ENCODE measurements around the gene ARGLU1.

ARGLU1 gene

GRCh38 chr13:106599875-106600797 is 32.2 kb upstream of the ARGLU1 start:
- Histone ChIP-seq H3K4me1 (ENCODE audit: control insufficient read depth, low read depth, low read length) (no peaks in the 10 kb centered on the region), H3K27me3 (ENCODE audit: control insufficient read depth, insufficient read depth, low read length) (no peaks in the 10 kb centered on the region), H3K9me3 (ENCODE audit: control insufficient read depth, low read depth, low read length) (no peaks in the 10 kb centered on the region), H3K4me3 (ENCODE audit: low read length) (no peak overlapping the region), H3K27ac (ENCODE audit: low read length) (no peak overlapping the region), H3K36me3 (ENCODE audit: control insufficient read depth, low read depth, low read length) (no peaks in the 10 kb centered on the region), H3K9ac (ENCODE audit: low read length) (no peak overlapping the region)

GRCh38 chr13:106597749-106598395 is 29.9 kb upstream of the ARGLU1 start:
- H3K27ac ChIP-seq (ENCODE audit: low read length), result no peak overlapping the region
- no peaks in the 10 kb centered on the region for H3K36me3 ChIP-seq (ENCODE audit: control insufficient read depth, low read depth, low read length)
- H3K9ac ChIP-seq (ENCODE audit: low read length), result no peak overlapping the region
- H3K4me1 ChIP-seq (ENCODE audit: control insufficient read depth, low read depth, low read length), result no peaks in the 10 kb centered on the region
- no peaks in the 10 kb centered on the region for H3K27me3 ChIP-seq (ENCODE audit: control insufficient read depth, insufficient read depth, low read length)
- no peaks in the 10 kb centered on the region for H3K9me3 ChIP-seq (ENCODE audit: control insufficient read depth, low read depth, low read length)
- H3K4me3 ChIP-seq (ENCODE audit: low read length), result no peak overlapping the region

GRCh38 chr13:106597186-106597585 is 29.2 kb upstream of the ARGLU1 start:
- no peaks in the 10 kb centered on the region for H3K9me3 ChIP-seq (ENCODE audit: control insufficient read depth, low read depth, low read length)
- H3K9ac ChIP-seq (ENCODE audit: low read length), result no peak overlapping the region
- no peak overlapping the region for H3K4me3 ChIP-seq (ENCODE audit: low read length)
- H3K27ac ChIP-seq (ENCODE audit: low read length), result no peak overlapping the region
- H3K27me3 ChIP-seq (ENCODE audit: control insufficient read depth, insufficient read depth, low read length), result no peaks in the 10 kb centered on the region
- H3K36me3 ChIP-seq (ENCODE audit: control insufficient read depth, low read depth, low read length), result no peaks in the 10 kb centered on the region
- no peaks in the 10 kb centered on the region for H3K4me1 ChIP-seq (ENCODE audit: control insufficient read depth, low read depth, low read length)

DNA sequence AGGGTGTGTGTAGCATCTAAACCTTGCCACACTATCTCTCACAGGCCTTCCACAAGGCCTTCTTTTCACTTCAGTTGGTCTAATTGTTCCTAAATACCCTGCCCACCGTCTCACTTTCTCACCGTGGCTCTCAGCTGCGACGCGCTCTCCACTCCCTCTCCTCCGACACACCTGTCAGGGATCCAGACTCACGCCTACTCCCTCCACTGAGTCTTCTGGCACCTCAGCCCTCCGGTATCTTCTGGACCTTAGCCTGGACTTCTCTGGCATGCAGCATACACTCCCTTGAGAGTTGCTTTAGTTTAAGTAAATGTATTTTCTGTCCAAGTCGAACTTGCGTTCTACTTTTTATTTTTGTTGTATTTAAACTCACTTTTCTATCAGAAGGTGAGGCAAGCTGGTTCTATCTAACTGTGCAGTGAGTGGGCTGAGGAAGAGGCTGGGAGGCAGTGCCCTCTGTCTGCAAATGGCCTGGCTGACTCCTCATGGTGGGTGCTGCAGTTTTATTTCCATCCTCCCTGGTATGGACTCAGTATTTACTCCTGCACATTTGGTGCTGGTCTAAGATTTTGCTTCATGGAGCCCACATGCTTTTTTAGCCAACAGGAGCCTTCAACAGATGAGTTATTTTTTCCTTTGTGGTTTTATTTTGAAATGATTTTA is 28.5 kb upstream of the ARGLU1 start:
- H3K9ac ChIP-seq (ENCODE audit: low read length), result no peak overlapping the region
- no peaks in the 10 kb centered on the region for H3K36me3 ChIP-seq (ENCODE audit: control insufficient read depth, low read depth, low read length)
- no peak overlapping the region for H3K4me3 ChIP-seq (ENCODE audit: low read length)
- H3K9me3 ChIP-seq (ENCODE audit: control insufficient read depth, low read depth, low read length), result no peaks in the 10 kb centered on the region
- H3K27me3 ChIP-seq (ENCODE audit: control insufficient read depth, insufficient read depth, low read length), result no peaks in the 10 kb centered on the region
- H3K4me1 ChIP-seq (ENCODE audit: control insufficient read depth, low read depth, low read length), result no peaks in the 10 kb centered on the region
- H3K27ac ChIP-seq (ENCODE audit: low read length), result no peak overlapping the region

DNA sequence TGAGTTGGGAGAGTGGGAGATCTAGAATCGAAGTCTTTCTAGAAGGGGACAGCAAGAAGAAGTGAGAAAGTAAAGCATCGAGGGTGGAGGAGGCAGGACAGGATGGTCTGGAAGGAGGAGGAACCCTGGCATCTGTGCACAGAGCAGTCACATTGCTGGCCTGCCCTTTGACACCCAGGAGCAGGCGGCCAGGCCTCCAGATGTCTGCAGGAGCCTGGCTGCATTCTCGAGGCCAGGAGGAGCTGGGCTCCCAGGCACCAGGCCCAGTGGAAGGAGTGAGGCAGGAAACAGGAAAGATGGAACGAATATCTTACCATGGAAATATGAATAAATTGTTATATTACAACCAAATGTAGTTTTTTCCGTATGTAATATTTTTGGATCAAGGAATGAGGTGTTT is 27.7 kb upstream of the ARGLU1 start:
- Histone ChIP-seq H3K9ac (ENCODE audit: low read length) (no peak overlapping the region), H3K9me3 (ENCODE audit: control insufficient read depth, low read depth, low read length) (no peaks in the 10 kb centered on the region), H3K4me3 (ENCODE audit: low read length) (no peak overlapping the region), H3K36me3 (ENCODE audit: control insufficient read depth, low read depth, low read length) (no peaks in the 10 kb centered on the region), H3K4me1 (ENCODE audit: control insufficient read depth, low read depth, low read length) (no peaks in the 10 kb centered on the region), H3K27ac (ENCODE audit: low read length) (no peak overlapping the region), H3K27me3 (ENCODE audit: control insufficient read depth, insufficient read depth, low read length) (no peaks in the 10 kb centered on the region)

GRCh38 chr13:106594980-106595379 is 27.0 kb upstream of the ARGLU1 start:
- Histone ChIP-seq H3K36me3 (ENCODE audit: control insufficient read depth, low read depth, low read length) (no peaks in the 10 kb centered on the region), H3K9me3 (ENCODE audit: control insufficient read depth, low read depth, low read length) (no peaks in the 10 kb centered on the region), H3K4me3 (ENCODE audit: low read length) (no peak overlapping the region), H3K4me1 (ENCODE audit: control insufficient read depth, low read depth, low read length) (no peaks in the 10 kb centered on the region), H3K27me3 (ENCODE audit: control insufficient read depth, insufficient read depth, low read length) (no peaks in the 10 kb centered on the region), H3K9ac (ENCODE audit: low read length) (no peak overlapping the region), H3K27ac (ENCODE audit: low read length) (no peak overlapping the region)

GRCh38 chr13:106593132-106593531 is 25.2 kb upstream of the ARGLU1 start:
- no peaks in the 10 kb centered on the region for H3K36me3 ChIP-seq (ENCODE audit: control insufficient read depth, low read depth, low read length)
- no peaks in the 10 kb centered on the region for H3K4me1 ChIP-seq (ENCODE audit: control insufficient read depth, low read depth, low read length)
- H3K27ac ChIP-seq (ENCODE audit: low read length), result no peak overlapping the region

DNA sequence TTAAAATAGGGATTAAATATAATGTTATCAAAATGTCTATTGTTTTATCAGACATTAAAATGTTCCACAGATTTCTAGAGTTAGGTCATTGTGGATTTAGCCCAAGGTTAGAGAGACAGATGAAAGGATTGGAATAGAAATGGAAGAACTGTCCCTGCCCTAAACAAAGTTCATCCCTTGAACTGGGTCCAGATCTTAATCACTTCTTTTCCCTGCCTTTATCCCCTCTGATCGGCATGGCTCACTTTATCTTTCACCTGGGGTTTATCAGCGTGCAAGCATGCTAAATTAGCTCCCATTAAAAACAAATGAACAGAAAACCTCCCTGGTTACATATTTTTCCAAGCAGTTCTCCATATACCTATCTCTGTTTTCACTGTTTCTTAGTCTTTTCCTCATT is 23.4 kb upstream of the ARGLU1 start:
- Histone ChIP-seq H3K9ac (ENCODE audit: low read length) (no peak overlapping the region), H3K4me3 (ENCODE audit: low read length) (no peak overlapping the region), H3K27ac (ENCODE audit: low read length) (no peak overlapping the region), H3K36me3 (ENCODE audit: control insufficient read depth, low read depth, low read length) (no peaks in the 10 kb centered on the region), H3K4me1 (ENCODE audit: control insufficient read depth, low read depth, low read length) (no peaks in the 10 kb centered on the region), H3K27me3 (ENCODE audit: control insufficient read depth, insufficient read depth, low read length) (no peaks in the 10 kb centered on the region), H3K9me3 (ENCODE audit: control insufficient read depth, low read depth, low read length) (peaks cover 3% of the 10 kb centered on the region)

More at GRCh38 chr13:106593132-106593531, 25.2 kb upstream of the ARGLU1 start:
- Histone ChIP-seq H3K27me3 (ENCODE audit: control insufficient read depth, insufficient read depth, low read length) (no peaks in the 10 kb centered on the region), H3K4me3 (ENCODE audit: low read length) (no peak overlapping the region), H3K9ac (ENCODE audit: low read length) (no peak overlapping the region), H3K9me3 (ENCODE audit: control insufficient read depth, low read depth, low read length) (no peaks in the 10 kb centered on the region)

DNA sequence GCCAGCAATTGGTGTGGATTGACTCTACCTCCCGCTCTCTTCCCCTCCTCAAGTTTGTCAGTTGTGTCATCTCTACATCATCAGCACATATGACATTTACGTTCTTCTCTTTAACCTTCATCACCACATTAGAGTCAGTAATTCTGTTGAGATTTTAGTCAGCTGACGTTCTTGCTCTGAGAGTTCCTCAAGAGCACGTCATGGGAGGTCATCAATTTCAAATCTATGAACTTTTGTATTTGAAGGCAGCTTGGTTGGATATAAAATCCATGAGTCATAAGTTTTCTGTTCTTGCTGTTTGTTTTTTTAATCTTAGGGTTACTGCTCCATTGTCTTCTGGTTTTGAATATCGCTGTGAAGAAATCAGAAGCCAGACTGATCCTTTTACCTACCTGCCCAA is 21.8 kb upstream of the ARGLU1 start:
- Histone ChIP-seq H3K9ac (ENCODE audit: low read length) (no peak overlapping the region), H3K36me3 (ENCODE audit: control insufficient read depth, low read depth, low read length) (no peaks in the 10 kb centered on the region), H3K27ac (ENCODE audit: low read length) (no peak overlapping the region), H3K4me3 (ENCODE audit: low read length) (no peak overlapping the region), H3K4me1 (ENCODE audit: control insufficient read depth, low read depth, low read length) (no peaks in the 10 kb centered on the region), H3K9me3 (ENCODE audit: control insufficient read depth, low read depth, low read length) (peaks cover 15% of the 10 kb centered on the region), H3K27me3 (ENCODE audit: control insufficient read depth, insufficient read depth, low read length) (no peaks in the 10 kb centered on the region)

- Histone ChIP-seq H3K27ac (ENCODE audit: low read length) (no peak overlapping the region), H3K36me3 (ENCODE audit: control insufficient read depth, low read depth, low read length) (no peaks in the 10 kb centered on the region), H3K4me1 (ENCODE audit: control insufficient read depth, low read depth, low read length) (no peaks in the 10 kb centered on the region), H3K9ac (ENCODE audit: low read length) (no peak overlapping the region), H3K9me3 (ENCODE audit: control insufficient read depth, low read depth, low read length) (peaks cover 22% of the 10 kb centered on the region), H3K27me3 (ENCODE audit: control insufficient read depth, insufficient read depth, low read length) (no peaks in the 10 kb centered on the region), H3K4me3 (ENCODE audit: low read length) (no peak overlapping the region)
Observed at GRCh38 chr13:106588367-106588766, 20.4 kb upstream of the ARGLU1 start.

GRCh38 chr13:106587787-106588186 is 19.9 kb upstream of the ARGLU1 start:
- Histone ChIP-seq H3K9me3 (ENCODE audit: control insufficient read depth, low read depth, low read length) (peaks cover 22% of the 10 kb centered on the region), H3K36me3 (ENCODE audit: control insufficient read depth, low read depth, low read length) (no peaks in the 10 kb centered on the region), H3K27me3 (ENCODE audit: control insufficient read depth, insufficient read depth, low read length) (no peaks in the 10 kb centered on the region), H3K4me1 (ENCODE audit: control insufficient read depth, low read depth, low read length) (no peaks in the 10 kb centered on the region), H3K27ac (ENCODE audit: low read length) (no peak overlapping the region), H3K9ac (ENCODE audit: low read length) (no peak overlapping the region), H3K4me3 (ENCODE audit: low read length) (no peak overlapping the region)

Measured in iPS-18a (cell line).